Vagina (tissue), 2 donors: ENCODE data around the gene STEAP4. TPM values are rescaled to one million over a fixed set of nuclear protein-coding genes. Genes with fewer than 3 reads are reported as not detected.

Source experiments
- DNase-seq, 2 donors: peaks; one replicate each; pipeline ENCODE4 v3.0.0-alpha.2; 2017; ENCODE audit errors: extremely low spot score in 2 of 2
- H3K27ac ChIP-seq: fragments of 200-600 bp; sonication (generic); one replicate; pipeline ENCODE4 v1.5.1; 2019
- H3K27me3 ChIP-seq: fragments of 200-600 bp; sonication (generic); one replicate; pipeline ENCODE4 v1.5.1; 2019
- H3K36me3 ChIP-seq, 2 donors: fragments of 200-600 bp; sonication (generic); one replicate each; pipeline ENCODE4 v1.5.1; 2017 to 2019
- H3K4me1 ChIP-seq: fragments of 200-600 bp; sonication (generic); one replicate; pipeline ENCODE4 v1.5.1; 2019
- H3K4me3 ChIP-seq, 2 donors: fragments of 200-600 bp; sonication (generic); 1 replicate in 1 of 2; 2 replicates in 1 of 2; pipeline ENCODE4 v1.5.1; 2016 to 2019
- H3K9me3 ChIP-seq: fragments of 200-600 bp; sonication (generic); one replicate; pipeline ENCODE4 v1.5.1; 2019
- POLR2A ChIP-seq, 2 donors: fragments of 450-650 bp; IDR thresholded peaks; one replicate each; pipeline ENCODE4 v1.6.1; 2017; ENCODE audit warnings: antibody characterized with exemption in 2 of 2, mild to moderate bottlenecking in 2 of 2, moderate library complexity in 2 of 2
- POLR2AphosphoS5 ChIP-seq, 2 donors: sonication (generic); formaldehyde crosslinking; IDR thresholded peaks; one replicate each; pipeline ENCODE4 v1.9.0; 2017; ENCODE audit warnings: antibody characterized with exemption in 2 of 2, mild to moderate bottlenecking in 2 of 2, low read depth in 1 of 2; ENCODE audit not compliant: insufficient read depth in 1 of 2
- intact Hi-C: fragments of 100-400 bp; cut with DNase I; formaldehyde crosslinking; loops from one replicate; pipeline ENCODE4 v1.15.1; 2023
- total RNA-seq: library from RNA; depleted of rRNA; stranded (reverse); fragments of >200 nt; gene quantifications from one replicate; pipeline ENCODE4 v1.2.3, GENCODE V29; 2016
- TF ChIP-seq, protein P1 (sequence below), 3 experiments: fragments of 450-650 bp in 2 of 3; fragments of 200-600 bp in 1 of 3; sonication (generic) in 1 of 3; IDR thresholded peaks; one replicate each; pipeline ENCODE4 v1.5.1; 2017 to 2019; ENCODE audit warnings: antibody characterized with exemption in 3 of 3, mild to moderate bottlenecking in 2 of 3, moderate library complexity in 2 of 3

The STEAP4 gene
- total RNA-seq, 1 donor from 2014 or later, result 41.7 TPM

DNA sequence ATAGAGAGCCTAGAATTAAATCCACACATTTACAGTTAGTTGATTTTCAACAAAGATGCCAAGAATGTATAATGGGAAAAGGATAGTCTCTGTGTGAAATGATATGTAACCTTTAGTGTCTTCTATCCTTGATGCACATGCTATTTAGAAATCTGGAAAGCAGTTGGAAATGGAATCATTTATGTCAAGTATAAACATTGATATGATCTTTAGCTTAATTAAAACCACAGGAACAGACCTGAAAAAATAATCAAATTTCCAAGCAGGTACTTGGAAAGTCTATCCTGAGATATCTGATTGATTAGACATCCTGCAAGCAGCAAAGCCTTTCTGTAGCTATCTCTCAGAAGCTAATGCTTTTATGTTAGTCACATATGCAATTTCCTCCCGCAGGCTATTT lies 62.4 kb downstream of the STEAP4 start:
- Histone ChIP-seq H3K9me3 (no peaks in the 10 kb centered on the region), H3K27me3 (no peaks in the 10 kb centered on the region), H3K36me3 (no peaks in the 10 kb centered on the region), H3K4me3 (no peak overlapping the region), H3K27ac (no peak overlapping the region), H3K4me1 (no peaks in the 10 kb centered on the region)
- TF ChIP-seq, protein P1, sequence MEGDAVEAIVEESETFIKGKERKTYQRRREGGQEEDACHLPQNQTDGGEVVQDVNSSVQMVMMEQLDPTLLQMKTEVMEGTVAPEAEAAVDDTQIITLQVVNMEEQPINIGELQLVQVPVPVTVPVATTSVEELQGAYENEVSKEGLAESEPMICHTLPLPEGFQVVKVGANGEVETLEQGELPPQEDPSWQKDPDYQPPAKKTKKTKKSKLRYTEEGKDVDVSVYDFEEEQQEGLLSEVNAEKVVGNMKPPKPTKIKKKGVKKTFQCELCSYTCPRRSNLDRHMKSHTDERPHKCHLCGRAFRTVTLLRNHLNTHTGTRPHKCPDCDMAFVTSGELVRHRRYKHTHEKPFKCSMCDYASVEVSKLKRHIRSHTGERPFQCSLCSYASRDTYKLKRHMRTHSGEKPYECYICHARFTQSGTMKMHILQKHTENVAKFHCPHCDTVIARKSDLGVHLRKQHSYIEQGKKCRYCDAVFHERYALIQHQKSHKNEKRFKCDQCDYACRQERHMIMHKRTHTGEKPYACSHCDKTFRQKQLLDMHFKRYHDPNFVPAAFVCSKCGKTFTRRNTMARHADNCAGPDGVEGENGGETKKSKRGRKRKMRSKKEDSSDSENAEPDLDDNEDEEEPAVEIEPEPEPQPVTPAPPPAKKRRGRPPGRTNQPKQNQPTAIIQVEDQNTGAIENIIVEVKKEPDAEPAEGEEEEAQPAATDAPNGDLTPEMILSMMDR (IDR thresholded peaks at IDR 0.05), result no peak
- TF ChIP-seq POLR2AphosphoS5 (IDR thresholded peaks at IDR 0.05; ENCODE audit: insufficient read depth in 1 of 2, low read depth in 1 of 2) (no peak), POLR2A (IDR thresholded peaks at IDR 0.05) (no peak)
- intact Hi-C loops, result no loop called here
- DNase-seq, result no peak

DNA sequence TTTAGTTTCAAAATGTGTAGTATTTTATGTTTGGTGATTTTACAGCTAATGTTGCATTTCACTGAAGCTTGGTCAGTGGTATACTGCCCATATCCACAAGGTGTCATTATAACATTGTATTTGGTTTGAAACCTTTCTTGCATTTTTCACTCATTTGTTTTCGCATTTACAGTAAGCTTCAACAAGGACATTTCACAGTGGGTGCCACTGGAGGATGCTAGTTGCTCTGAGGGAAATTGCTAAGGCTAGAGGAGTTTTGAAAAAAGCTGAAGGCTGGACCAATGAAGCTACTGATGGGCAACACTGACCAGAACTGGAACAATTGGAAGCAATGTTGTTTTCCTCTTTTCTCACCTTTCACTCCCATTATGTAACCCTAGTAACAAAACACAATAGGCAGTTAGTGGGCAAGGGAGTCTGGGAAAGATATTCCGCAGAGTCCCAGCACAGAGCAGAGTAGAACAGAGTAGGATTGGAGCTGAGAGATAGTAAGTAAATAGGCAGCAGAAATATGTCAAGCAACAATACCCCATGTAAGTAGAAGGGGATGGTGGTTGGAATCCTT lies 63.3 kb downstream of the STEAP4 start:
- Histone ChIP-seq H3K27ac (no peak overlapping the region), H3K36me3 (no peaks in the 10 kb centered on the region), H3K9me3 (no peaks in the 10 kb centered on the region), H3K4me3 (no peak overlapping the region), H3K4me1 (no peaks in the 10 kb centered on the region), H3K27me3 (no peaks in the 10 kb centered on the region)
- DNase-seq, result no peak
- intact Hi-C loops, result no loop called here
- TF ChIP-seq, protein P1 (IDR thresholded peaks at IDR 0.05), result peak; percentile 8 to 70 (median 31)
- TF ChIP-seq POLR2AphosphoS5 (IDR thresholded peaks at IDR 0.05; ENCODE audit: insufficient read depth in 1 of 2, low read depth in 1 of 2) (peak in 1 of 2 donors; percentile 45), POLR2A (IDR thresholded peaks at IDR 0.05) (no peak)

DNA sequence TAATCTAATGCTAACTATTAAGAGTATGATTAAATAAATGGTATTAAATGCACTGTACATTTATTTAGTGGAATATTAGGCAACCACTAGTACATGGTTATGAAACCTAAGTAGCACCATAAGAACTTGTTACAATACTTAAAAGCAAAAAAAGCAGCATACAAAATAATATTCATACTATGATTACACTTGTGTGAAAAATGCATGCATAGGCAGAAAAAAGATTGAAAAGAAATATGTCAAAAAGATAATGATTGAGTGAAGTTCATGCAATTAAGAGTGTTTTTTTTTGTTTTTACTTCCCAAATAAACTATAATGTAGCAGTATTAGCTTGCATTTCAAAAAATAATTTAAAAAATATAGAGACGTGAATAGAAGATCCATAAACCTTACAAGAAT lies 66.8 kb downstream of the STEAP4 start:
- Histone ChIP-seq H3K4me3 (no peak overlapping the region), H3K9me3 (no peaks in the 10 kb centered on the region), H3K4me1 (no peaks in the 10 kb centered on the region), H3K36me3 (no peaks in the 10 kb centered on the region), H3K27ac (no peak overlapping the region), H3K27me3 (no peaks in the 10 kb centered on the region)
- no peak for DNase-seq
- intact Hi-C loops, result no loop called here
- TF ChIP-seq, protein P1 (IDR thresholded peaks at IDR 0.05), result no peak
- no peak for TF ChIP-seq POLR2A (IDR thresholded peaks at IDR 0.05)

DNA sequence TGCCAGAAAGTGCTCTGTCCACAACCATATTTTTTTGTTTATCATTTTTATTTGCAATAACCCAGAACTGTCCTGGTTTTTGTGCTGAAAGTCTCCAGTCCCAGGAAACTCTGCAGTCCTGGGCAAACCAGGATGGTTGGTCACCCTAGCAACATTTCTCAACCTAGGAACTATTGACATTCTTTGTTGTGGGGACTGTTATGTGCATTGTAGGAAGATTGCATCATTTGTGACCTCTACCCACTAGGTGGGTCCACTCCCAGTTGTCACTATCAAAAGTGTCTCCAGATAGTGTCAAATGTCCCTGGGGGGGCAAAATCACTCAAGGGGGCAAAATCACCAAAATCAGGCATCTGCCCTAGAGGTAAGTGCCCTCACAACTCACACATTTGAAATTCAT lies 72.9 kb downstream of the STEAP4 start:
- Histone ChIP-seq H3K27ac (no peak overlapping the region), H3K27me3 (no peaks in the 10 kb centered on the region), H3K36me3 (no peaks in the 10 kb centered on the region), H3K4me1 (no peaks in the 10 kb centered on the region), H3K4me3 (no peak overlapping the region), H3K9me3 (no peaks in the 10 kb centered on the region)
- intact Hi-C loops, result no loop called here
- DNase-seq, result no peak
- TF ChIP-seq POLR2AphosphoS5 (IDR thresholded peaks at IDR 0.05; ENCODE audit: insufficient read depth in 1 of 2, low read depth in 1 of 2) (no peak), POLR2A (IDR thresholded peaks at IDR 0.05) (no peak)
- TF ChIP-seq, protein P1 (IDR thresholded peaks at IDR 0.05), result no peak

DNA sequence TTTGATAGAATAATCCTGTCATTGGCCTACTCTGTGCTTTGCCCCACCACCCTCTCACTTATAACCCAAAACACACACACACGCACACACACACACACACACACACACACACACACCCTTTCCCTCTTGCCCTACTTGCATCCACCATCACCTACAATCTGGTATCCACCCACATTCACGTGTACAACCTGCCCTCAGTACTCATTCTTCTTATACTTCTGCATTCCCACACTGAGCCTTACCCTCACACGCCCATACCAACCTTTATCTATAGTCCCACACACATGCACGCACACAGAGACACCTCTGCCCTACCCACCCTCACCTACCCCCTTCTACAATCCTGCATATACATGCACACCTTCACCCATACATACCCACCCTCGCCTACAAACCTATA lies 76.0 kb downstream of the STEAP4 start:
- H3K27me3 ChIP-seq, result no peaks in the 10 kb centered on the region
- no peak overlapping the region for H3K4me3 ChIP-seq
- no peaks in the 10 kb centered on the region for H3K36me3 ChIP-seq
- H3K27ac ChIP-seq, result no peak overlapping the region
- TF ChIP-seq POLR2A (IDR thresholded peaks at IDR 0.05) (no peak), POLR2AphosphoS5 (IDR thresholded peaks at IDR 0.05; ENCODE audit: insufficient read depth in 1 of 2, low read depth in 1 of 2) (no peak)
- TF ChIP-seq, protein P1 (IDR thresholded peaks at IDR 0.05), result no peak
- DNase-seq, result no peak
- no peaks in the 10 kb centered on the region for H3K9me3 ChIP-seq
- H3K4me1 ChIP-seq, result no peaks in the 10 kb centered on the region
- intact Hi-C loops, result no loop called here
